Activated T-cell treated with anti-CD3 and anti-CD28 coated beads, Interleukin-2, amount 50 U/mL, for 4 hours (primary cell): ENCODE measurements around the gene KMT5C. TPM values are rescaled to one million over a fixed set of nuclear protein-coding genes. Genes with fewer than 3 reads are reported as not detected.
A peak's percentile ranks its signal among the peaks of the same experiment; 100 is the strongest.

Experiments
- ATAC-seq, 2 donors: fragments of 200-7000 bp; cut with Tn5 transposase; one replicate each; pipeline ENCODE4 v1.10.0; 2021
- DNase-seq: peaks from one replicate; pipeline ENCODE4 v3.0.0-alpha.2; 2020
- H3K27me3 Mint-ChIP-seq: one replicate; pipeline ENCODE4 v1.8.0; 2021; ENCODE audit warnings: low read depth, mixed read lengths
- H3K36me3 Mint-ChIP-seq: one replicate; pipeline ENCODE4 v1.8.0; 2022; ENCODE audit warnings: mixed read lengths; ENCODE audit not compliant: insufficient read depth
- H3K4me1 Mint-ChIP-seq: one replicate; pipeline ENCODE4 v1.8.0; 2021; ENCODE audit warnings: low read depth, mixed read lengths
- H3K4me3 Mint-ChIP-seq: one replicate; pipeline ENCODE4 v1.8.0; 2021; ENCODE audit warnings: mild to moderate bottlenecking, moderate library complexity, mixed read lengths
- H3K9me3 Mint-ChIP-seq: one replicate; pipeline ENCODE4 v1.8.0; 2021; ENCODE audit warnings: mixed read lengths
- total RNA-seq, 3 donors: library from RNA; stranded (reverse); gene quantifications; one replicate each; pipeline ENCODE4 v1.2.1, GENCODE V29; 2021

KMT5C gene
- total RNA-seq: 1 to 10 TPM; 8.1 to 9.2 (median 8.6) TPM

- Mint-ChIP-seq H3K27me3 (peaks cover 2% of the 10 kb centered on the region), H3K4me1 (peaks cover 22% of the 10 kb centered on the region)
These were observed at the start of gene KMT5C for GRCh38 chr19:55339105-55339888. Gene KMT5C (plus strand): TSS chr19:55339876. CDS start chr19:55341937, 2,061 bp downstream.

DNA sequence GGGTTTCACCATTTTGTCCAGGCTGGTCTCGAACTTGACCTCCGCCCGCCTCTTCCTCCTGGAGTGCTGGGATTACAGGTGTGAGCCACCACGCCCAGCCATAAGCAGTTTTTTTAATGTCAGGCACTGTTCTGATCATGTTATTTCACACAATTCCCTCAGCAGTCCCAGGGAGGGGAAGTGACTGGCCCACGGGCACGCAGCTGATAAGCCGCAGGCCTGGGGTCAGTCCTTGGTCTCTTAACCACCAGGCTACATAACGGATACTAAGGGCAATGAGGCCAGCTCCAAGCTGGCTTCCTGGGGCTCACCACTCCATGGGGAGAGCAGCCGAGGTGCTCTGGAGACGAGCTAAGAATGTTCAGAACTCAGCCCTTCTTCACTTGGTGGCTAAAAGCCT is 42.4 kb upstream of the KMT5C start:
- Mint-ChIP-seq H3K9me3 (no peaks in the 10 kb centered on the region), H3K4me3 (no peak overlapping the region), H3K27me3 (no peaks in the 10 kb centered on the region)

More at GRCh38 chr19:55339105-55339888, at the start of gene KMT5C:
- peak; percentile 87 for ATAC-seq
- peak; percentile 100 for DNase-seq
- Mint-ChIP-seq H3K9me3 (no peaks in the 10 kb centered on the region), H3K36me3 (no peaks in the 10 kb centered on the region), H3K4me3 (peak within 1 kb of the TSS; percentile 89)

GRCh38 chr19:55299991-55300390 is 39.7 kb upstream of the KMT5C start:
- Mint-ChIP-seq H3K4me1 (peaks cover 6% of the 10 kb centered on the region), H3K36me3 (no peaks in the 10 kb centered on the region), H3K9me3 (no peaks in the 10 kb centered on the region), H3K27me3 (no peaks in the 10 kb centered on the region), H3K4me3 (no peak overlapping the region)
- DNase-seq (no peak), ATAC-seq (no peak)

More for the DNA sequence above, 42.4 kb upstream of the KMT5C start:
- ATAC-seq: no peak
- no peaks in the 10 kb centered on the region for H3K36me3 Mint-ChIP-seq
- H3K4me1 Mint-ChIP-seq: peaks cover 6% of the 10 kb centered on the region
- DNase-seq: no peak

DNA sequence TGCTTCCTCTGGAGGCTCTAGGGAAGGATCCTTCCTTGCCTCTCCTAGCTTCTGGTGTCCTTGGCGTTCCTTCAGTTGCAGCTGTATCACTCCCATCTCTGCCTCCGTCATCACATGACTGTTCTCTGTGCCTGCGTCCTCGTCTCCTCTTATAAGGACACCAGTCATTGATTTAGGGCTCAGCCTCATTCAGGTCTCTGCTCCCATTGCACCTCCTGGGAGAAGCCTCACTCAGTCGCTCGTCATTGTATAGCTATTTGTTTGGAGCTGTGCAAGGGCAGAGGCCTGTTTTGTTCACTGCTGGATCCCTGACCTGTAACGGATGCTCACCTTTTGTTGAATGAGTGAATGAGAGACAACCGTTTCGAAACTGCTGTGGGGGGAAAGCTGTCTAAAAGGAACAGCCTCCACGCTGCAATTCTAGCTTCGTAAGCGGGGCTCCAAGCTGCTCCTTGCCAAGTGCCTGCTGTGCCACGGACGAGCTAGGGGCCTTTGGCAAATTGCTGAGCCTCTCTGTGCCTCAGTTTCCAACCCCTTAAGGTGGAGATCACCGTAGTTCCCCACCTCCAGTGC is 38.7 kb upstream of the KMT5C start:
- Mint-ChIP-seq H3K27me3 (no peaks in the 10 kb centered on the region), H3K4me3 (peak overlapping the region; percentile 13), H3K9me3 (no peaks in the 10 kb centered on the region), H3K4me1 (peaks cover 6% of the 10 kb centered on the region), H3K36me3 (no peaks in the 10 kb centered on the region)
- no peak for ATAC-seq
- DNase-seq: no peak

GRCh38 chr19:55301459-55302317 is 38.0 kb upstream of the KMT5C start:
- DNase-seq (peak; percentile 97), ATAC-seq (peak; percentile 90)
- Mint-ChIP-seq H3K4me3 (peak overlapping the region; percentile 80), H3K27me3 (no peaks in the 10 kb centered on the region), H3K4me1 (peaks cover 6% of the 10 kb centered on the region), H3K36me3 (no peaks in the 10 kb centered on the region), H3K9me3 (no peaks in the 10 kb centered on the region)

DNA sequence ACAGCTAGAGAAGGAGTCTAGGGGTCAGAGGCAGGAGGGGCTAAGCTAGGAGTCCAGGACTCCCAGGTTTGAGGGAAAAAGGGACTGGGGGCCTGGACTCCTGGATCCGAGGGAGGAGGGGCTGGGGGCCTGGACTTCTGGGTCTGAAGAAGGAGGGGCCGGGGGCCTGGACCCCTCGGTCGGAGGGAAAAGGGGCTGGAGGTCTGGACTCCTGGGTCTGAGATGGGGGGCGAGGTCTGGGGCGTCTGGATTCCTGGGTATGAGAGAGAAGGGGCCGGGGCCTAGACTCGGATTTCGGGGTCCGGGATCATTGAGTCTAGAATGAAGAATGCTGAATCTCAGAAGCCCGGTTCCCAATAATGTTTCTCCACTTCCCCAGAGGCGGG is 37.4 kb upstream of the KMT5C start:
- ATAC-seq: no peak
- H3K36me3 Mint-ChIP-seq: no peaks in the 10 kb centered on the region
- no peaks in the 10 kb centered on the region for H3K27me3 Mint-ChIP-seq
- peak overlapping the region; percentile 80 for H3K4me3 Mint-ChIP-seq
- H3K9me3 Mint-ChIP-seq: no peaks in the 10 kb centered on the region
- no peak for DNase-seq
- peaks cover 6% of the 10 kb centered on the region for H3K4me1 Mint-ChIP-seq

DNA sequence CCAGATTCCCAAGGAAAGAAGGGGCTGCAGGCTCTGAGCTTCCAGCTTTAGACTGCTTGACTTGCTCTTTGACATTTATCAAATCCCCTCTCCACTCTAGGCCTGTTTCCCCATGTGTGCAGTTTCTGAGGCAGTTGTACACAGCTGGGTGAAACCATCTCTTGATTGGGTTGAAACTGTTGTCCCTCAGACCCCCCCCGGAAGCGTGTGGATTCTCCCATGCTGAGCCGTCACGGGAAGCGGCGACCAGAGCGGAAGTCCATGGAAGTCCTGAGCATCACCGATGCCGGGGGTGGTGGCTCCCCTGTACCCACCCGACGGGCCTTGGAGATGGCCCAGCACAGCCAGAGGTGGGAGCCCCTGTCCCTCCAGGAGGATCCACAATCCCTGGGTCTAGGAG is 36.2 kb upstream of the KMT5C start:
- H3K36me3 Mint-ChIP-seq: no peaks in the 10 kb centered on the region
- DNase-seq (no peak), ATAC-seq (no peak)
- H3K27me3 Mint-ChIP-seq: no peaks in the 10 kb centered on the region
- H3K9me3 Mint-ChIP-seq: no peaks in the 10 kb centered on the region
- peaks cover 6% of the 10 kb centered on the region for H3K4me1 Mint-ChIP-seq
- no peak overlapping the region for H3K4me3 Mint-ChIP-seq

DNA sequence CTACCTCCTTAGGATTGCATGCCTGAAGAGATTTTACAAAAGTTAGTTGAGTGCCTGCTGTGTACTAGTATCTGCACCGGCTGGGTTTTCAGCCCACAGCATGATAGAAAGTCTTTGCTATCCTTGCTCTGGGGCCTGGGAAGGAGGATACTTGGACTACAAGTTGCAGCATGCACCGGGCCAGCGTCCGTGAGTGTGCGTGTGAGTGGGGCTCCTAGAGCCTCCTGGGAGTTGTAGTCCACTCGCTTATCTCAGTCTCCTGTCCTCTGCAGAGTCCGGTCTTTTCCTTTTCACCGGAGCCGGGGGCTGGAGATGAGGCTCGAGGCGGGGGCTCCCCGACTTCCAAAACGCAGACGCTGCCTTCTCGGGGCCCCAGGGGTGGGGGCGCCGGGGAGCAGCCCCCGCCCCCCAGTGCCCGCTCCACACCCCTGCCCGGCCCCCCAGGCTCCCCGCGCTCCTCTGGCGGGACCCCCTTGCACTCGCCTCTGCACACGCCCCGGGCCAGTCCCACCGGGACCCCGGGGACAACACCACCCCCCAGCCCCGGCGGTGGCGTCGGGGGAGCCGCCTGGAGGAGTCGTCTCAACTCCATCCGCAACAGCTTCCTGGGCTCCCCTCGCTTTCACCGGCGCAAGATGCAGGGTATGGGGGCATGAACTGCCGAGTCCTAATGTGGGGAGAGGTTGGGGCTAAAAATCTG is 35.2 kb upstream of the KMT5C start:
- DNase-seq: no peak

DNA sequence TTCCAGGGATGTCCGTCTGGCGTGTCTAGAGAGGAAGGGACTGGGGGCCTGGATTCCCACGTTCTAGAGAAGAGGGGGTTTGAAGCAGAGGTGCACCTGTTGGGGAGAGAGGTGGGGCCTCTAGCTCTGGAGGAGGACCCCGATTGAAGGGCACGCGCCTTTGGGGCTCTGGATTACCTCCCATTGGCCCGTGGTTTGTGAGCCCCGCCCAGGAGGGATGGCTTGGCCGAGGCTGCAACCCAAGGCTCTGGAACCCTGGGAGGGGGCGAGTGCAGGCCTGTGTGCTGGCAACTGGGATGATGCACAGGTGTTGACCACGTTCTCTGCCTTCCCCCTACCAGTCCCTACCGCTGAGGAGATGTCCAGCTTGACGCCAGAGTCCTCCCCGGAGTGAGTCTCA is 34.7 kb upstream of the KMT5C start:
- Mint-ChIP-seq H3K36me3 (no peaks in the 10 kb centered on the region), H3K9me3 (no peaks in the 10 kb centered on the region), H3K4me1 (peaks cover 6% of the 10 kb centered on the region), H3K4me3 (no peak overlapping the region), H3K27me3 (no peaks in the 10 kb centered on the region)
- DNase-seq (no peak), ATAC-seq (no peak)

More for the DNA sequence above, 35.2 kb upstream of the KMT5C start:
- Mint-ChIP-seq H3K27me3 (no peaks in the 10 kb centered on the region), H3K4me1 (peaks cover 6% of the 10 kb centered on the region), H3K4me3 (no peak overlapping the region), H3K9me3 (no peaks in the 10 kb centered on the region), H3K36me3 (no peaks in the 10 kb centered on the region)
- no peak for ATAC-seq

DNA sequence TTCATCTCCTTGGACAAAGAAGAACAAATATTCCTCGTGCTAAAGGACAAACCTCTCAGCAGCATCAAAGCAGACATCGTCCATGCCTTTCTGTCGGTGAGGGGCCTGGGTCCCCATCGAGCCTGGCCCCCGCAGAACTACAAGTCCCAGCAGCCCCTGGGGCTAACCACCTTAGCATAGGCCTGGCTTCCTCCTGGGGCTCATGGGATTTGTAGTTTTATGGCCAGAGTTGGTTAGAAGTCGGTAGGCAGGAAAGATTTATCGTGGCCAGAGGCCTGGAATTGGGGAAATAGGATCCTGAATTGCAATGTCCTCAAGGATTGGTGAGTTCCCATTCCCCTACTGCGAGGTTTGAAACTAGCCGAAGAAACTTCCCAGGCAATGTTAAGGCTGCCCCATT is 34.2 kb upstream of the KMT5C start:
- H3K4me1 Mint-ChIP-seq: peaks cover 6% of the 10 kb centered on the region
- ATAC-seq (peak; percentile 65 to 74), DNase-seq (peak; percentile 41)
- no peaks in the 10 kb centered on the region for H3K36me3 Mint-ChIP-seq
- H3K27me3 Mint-ChIP-seq: no peaks in the 10 kb centered on the region
- H3K9me3 Mint-ChIP-seq: no peaks in the 10 kb centered on the region
- no peak overlapping the region for H3K4me3 Mint-ChIP-seq

DNA sequence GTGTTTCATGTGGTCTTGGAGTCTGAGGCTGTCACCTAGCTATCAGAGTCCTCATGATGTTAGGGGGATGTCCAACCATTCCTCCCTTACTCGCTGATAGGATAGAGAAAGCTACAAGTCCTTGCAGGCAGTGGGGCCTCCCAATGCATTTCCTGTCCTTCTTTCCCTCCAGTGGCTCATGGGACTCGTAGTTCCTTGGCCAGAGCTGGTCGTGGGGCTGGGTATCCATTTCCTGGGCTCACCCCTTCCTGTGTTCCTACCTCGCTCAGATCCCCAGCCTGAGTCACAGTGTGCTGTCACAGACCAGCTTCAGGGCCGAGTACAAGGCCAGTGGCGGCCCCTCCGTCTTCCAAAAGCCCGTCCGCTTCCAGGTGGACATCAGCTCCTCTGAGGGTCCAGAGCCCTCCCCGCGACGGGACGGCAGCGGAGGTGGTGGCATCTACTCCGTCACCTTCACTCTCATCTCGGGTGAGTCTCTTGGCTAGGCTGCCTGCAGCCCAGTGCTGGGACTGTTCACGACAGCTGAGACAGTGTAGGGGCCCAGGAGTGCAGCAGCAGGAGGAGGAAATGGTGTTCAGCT is 33.6 kb upstream of the KMT5C start:
- DNase-seq: no peak
- H3K9me3 Mint-ChIP-seq: no peaks in the 10 kb centered on the region
- no peaks in the 10 kb centered on the region for H3K36me3 Mint-ChIP-seq
- H3K27me3 Mint-ChIP-seq: no peaks in the 10 kb centered on the region
- peaks cover 6% of the 10 kb centered on the region for H3K4me1 Mint-ChIP-seq
- ATAC-seq: no peak
- H3K4me3 Mint-ChIP-seq: no peak overlapping the region

DNA sequence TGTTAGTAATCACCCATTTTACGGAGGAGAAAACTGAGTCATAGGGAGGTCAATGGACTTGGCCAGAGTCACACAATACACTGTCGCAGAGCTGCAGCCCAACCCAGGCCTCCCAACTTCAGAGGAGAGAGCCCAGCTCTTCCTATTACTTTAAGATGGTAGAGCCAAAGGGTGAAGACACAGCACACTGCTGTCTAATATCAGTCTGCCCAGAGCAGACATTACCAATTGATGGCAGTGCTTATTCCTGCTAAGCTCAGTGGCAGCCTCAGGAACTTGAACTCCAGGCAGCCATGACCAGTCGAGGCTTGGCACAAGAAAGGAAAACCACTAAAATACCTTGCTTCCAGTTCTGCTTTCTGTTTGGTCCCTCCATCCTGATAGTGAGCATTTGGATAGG is 33.0 kb upstream of the KMT5C start:
- H3K4me3 Mint-ChIP-seq: no peak overlapping the region
- peaks cover 4% of the 10 kb centered on the region for H3K4me1 Mint-ChIP-seq
- H3K9me3 Mint-ChIP-seq: no peaks in the 10 kb centered on the region
- DNase-seq (no peak), ATAC-seq (no peak)
- no peaks in the 10 kb centered on the region for H3K36me3 Mint-ChIP-seq
- no peaks in the 10 kb centered on the region for H3K27me3 Mint-ChIP-seq

DNA sequence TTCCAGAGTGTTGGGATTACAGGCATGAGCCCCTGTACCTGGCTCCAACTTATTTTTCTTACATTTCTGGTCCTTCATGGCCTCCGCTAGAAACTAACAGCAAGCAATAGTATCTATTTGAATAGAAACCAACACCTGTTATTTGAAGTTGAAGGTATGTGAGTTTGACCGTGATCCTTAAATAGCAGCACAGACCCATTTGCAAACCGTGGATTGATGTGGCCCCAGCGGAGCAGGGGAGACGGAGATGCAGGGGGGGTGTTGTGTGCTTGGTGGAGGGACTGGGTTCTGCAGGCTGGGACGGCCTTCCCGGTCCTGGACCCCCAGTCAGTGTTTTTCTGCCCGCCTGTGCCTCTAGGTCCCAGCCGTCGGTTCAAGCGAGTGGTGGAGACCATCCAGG is 31.4 kb upstream of the KMT5C start:
- no peaks in the 10 kb centered on the region for H3K27me3 Mint-ChIP-seq
- no peaks in the 10 kb centered on the region for H3K36me3 Mint-ChIP-seq
- no peaks in the 10 kb centered on the region for H3K9me3 Mint-ChIP-seq
- H3K4me1 Mint-ChIP-seq: no peaks in the 10 kb centered on the region
- H3K4me3 Mint-ChIP-seq: no peak overlapping the region
- DNase-seq: no peak
- no peak for ATAC-seq

GRCh38 chr19:55309448-55309847 is 30.2 kb upstream of the KMT5C start:
- DNase-seq (no peak), ATAC-seq (no peak)
- Mint-ChIP-seq H3K9me3 (no peaks in the 10 kb centered on the region), H3K36me3 (no peaks in the 10 kb centered on the region), H3K27me3 (no peaks in the 10 kb centered on the region), H3K4me1 (no peaks in the 10 kb centered on the region), H3K4me3 (no peak overlapping the region)
